Panc1 (cell line): Measurements from ENCODE around the gene FASTKD2. TPM values are rescaled to one million over a fixed set of nuclear protein-coding genes. Genes with fewer than 3 reads are reported as not detected.

Experiments
- ATAC-seq: fragments of 200-7000 bp; cut with Tn5 transposase; 2 replicates; pipeline ENCODE4 v1.9.1; 2020; ENCODE audit warnings: mild to moderate bottlenecking, moderate library complexity
- BruUV-seq: library from RNA; stranded (reverse); fragments of 400-500 nt; replicated peaks from 2 replicates; lab custom pipeline; 2021; lab: Mats Ljungman, UMichigan
- CTCF ChIA-PET: fragments of 300-600 bp; sonication (Branson Sonifier 250); formaldehyde crosslinking; loops from one replicate; lab custom pipeline; 2022; ENCODE audit warnings: antibody characterized with exemption; lab: Charles Lee
- POLR2A ChIA-PET: fragments of 300-600 bp; sonication (Branson Sonifier 250); formaldehyde crosslinking; loops from one replicate; lab custom pipeline; 2022; ENCODE audit warnings: antibody characterized with exemption; lab: Charles Lee
- DNase-seq: peaks from one replicate; pipeline ENCODE4 v3.0.0-alpha.2; 2010; ENCODE audit warnings: low read depth, low spot score
- H3K27ac ChIP-seq: 2 replicates; pipeline ENCODE4 v1.5.1; 2011; ENCODE audit warnings: mild to moderate bottlenecking, low read length, inconsistent platforms
- H3K27me3 ChIP-seq: fragments of 200-500 bp; sonication (Bioruptor generic); 2 replicates; pipeline ENCODE4 v1.6.0; 2014; ENCODE audit warnings: low read length, inconsistent platforms; ENCODE audit not compliant: control insufficient read depth, insufficient read depth
- H3K36me3 ChIP-seq: fragments of 200-500 bp; sonication (Bioruptor generic); 2 replicates; pipeline ENCODE4 v1.5.1; 2014; ENCODE audit warnings: inconsistent platforms, mild to moderate bottlenecking, low read length, moderate library complexity; ENCODE audit not compliant: control insufficient read depth, insufficient read depth
- H3K4me1 ChIP-seq: 2 replicates; pipeline ENCODE4 v1.5.1; 2011; ENCODE audit warnings: inconsistent platforms, mild to moderate bottlenecking, low read length, moderate library complexity; ENCODE audit not compliant: control insufficient read depth, insufficient read depth
- H3K4me3 ChIP-seq, 2 experiments: 2 replicates each; pipeline ENCODE4 v1.5.1; 2011 to 2012; ENCODE audit warnings: low read depth in 2 of 2, low read length in 2 of 2, mild to moderate bottlenecking in 2 of 2, inconsistent platforms in 1 of 2, moderate library complexity in 1 of 2
- H3K9me3 ChIP-seq: fragments of 200-500 bp; sonication (Bioruptor generic); 2 replicates; pipeline ENCODE4 v1.5.1; 2014; ENCODE audit warnings: low read depth, mild to moderate bottlenecking, inconsistent platforms, low read length, moderate library complexity; ENCODE audit not compliant: control insufficient read depth, insufficient read depth
- POLR2AphosphoS5 ChIP-seq: IDR thresholded peaks from 2 replicates; pipeline ENCODE4 v1.6.1; 2012; ENCODE audit warnings: mild to moderate bottlenecking, low read depth, low read length, moderate library complexity
- SIN3A ChIP-seq: IDR thresholded peaks from 2 replicates; pipeline ENCODE4 v1.6.1; 2012; ENCODE audit warnings: low read depth, mild to moderate bottlenecking, low read length, moderate library complexity, borderline replicate concordance; ENCODE audit not compliant: insufficient read depth
- TCF7L2 ChIP-seq: IDR thresholded peaks from 2 replicates; pipeline ENCODE4 v1.6.1; 2011; ENCODE audit warnings: mild to moderate bottlenecking, low read depth, low read length, inconsistent platforms
- in situ Hi-C: cut with HindIII; loops from 2 replicates; pipeline ENCODE4 v1.10.0; 2016; ENCODE audit warnings: low sequenced_read_pairs, low pct_unique_long_range_greater_than_20kb
- intact Hi-C: fragments of 100-400 bp; cut with micrococcal nuclease; formaldehyde crosslinking; loops from one replicate; pipeline ENCODE4 v1.10.0; 2022; ENCODE audit not compliant: unreplicated experiment
- total RNA-seq: library from RNA; stranded (reverse); gene quantifications from one replicate; pipeline ENCODE4 v1.2.1, GENCODE V29; 2021; ENCODE audit not compliant: unreplicated experiment
- TF ChIP-seq, protein P1 (sequence below), 2 experiments: IDR thresholded peaks; 2 replicates each; pipeline ENCODE4 v1.6.1; 2011 to 2012; ENCODE audit warnings: low read depth in 2 of 2, control low read depth in 1 of 2, low read length in 1 of 2, mild to moderate bottlenecking in 1 of 2, moderate library complexity in 1 of 2; ENCODE audit not compliant: insufficient read depth in 1 of 2
- TF ChIP-seq, protein P2 (sequence below): fragments of 450-650 bp; IDR thresholded peaks from 2 replicates; pipeline ENCODE4 v1.5.1; 2017; ENCODE audit warnings: mild to moderate bottlenecking

FASTKD2 gene
- total RNA-seq, 1 experiment from 2014 or later = 20.5 TPM

DNA sequence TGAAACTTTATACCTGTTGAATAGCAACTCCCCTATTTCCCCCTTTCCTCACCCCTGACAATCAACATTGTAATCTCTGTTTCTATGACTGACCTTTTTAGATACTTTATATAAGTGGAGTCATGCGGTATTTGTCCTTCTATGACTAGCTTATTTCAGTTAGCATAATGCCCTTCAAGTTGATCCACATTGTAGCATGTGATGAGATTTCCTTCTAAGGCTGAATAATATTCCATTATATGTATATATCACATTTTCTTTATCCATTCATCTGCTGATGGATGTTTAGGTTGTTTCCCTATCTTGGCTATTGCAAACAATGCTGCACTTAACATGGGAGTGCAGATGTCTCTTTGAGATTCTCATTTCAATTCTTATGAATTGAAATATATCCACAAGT lies 9.5 kb downstream of the FASTKD2 start:
- no peaks in the 10 kb centered on the region for H3K4me1 ChIP-seq
- in situ Hi-C loops = no loop called here
- TF ChIP-seq SIN3A (no peak), POLR2AphosphoS5 (no peak), TCF7L2 (no peak)
- TF ChIP-seq, protein P1, sequence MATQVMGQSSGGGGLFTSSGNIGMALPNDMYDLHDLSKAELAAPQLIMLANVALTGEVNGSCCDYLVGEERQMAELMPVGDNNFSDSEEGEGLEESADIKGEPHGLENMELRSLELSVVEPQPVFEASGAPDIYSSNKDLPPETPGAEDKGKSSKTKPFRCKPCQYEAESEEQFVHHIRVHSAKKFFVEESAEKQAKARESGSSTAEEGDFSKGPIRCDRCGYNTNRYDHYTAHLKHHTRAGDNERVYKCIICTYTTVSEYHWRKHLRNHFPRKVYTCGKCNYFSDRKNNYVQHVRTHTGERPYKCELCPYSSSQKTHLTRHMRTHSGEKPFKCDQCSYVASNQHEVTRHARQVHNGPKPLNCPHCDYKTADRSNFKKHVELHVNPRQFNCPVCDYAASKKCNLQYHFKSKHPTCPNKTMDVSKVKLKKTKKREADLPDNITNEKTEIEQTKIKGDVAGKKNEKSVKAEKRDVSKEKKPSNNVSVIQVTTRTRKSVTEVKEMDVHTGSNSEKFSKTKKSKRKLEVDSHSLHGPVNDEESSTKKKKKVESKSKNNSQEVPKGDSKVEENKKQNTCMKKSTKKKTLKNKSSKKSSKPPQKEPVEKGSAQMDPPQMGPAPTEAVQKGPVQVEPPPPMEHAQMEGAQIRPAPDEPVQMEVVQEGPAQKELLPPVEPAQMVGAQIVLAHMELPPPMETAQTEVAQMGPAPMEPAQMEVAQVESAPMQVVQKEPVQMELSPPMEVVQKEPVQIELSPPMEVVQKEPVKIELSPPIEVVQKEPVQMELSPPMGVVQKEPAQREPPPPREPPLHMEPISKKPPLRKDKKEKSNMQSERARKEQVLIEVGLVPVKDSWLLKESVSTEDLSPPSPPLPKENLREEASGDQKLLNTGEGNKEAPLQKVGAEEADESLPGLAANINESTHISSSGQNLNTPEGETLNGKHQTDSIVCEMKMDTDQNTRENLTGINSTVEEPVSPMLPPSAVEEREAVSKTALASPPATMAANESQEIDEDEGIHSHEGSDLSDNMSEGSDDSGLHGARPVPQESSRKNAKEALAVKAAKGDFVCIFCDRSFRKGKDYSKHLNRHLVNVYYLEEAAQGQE (IDR thresholded peaks at IDR 0.05; ENCODE audit: insufficient read depth in 1 of 2, low read depth in 2 of 2, low read length in 1 of 2) = no peak
- TF ChIP-seq, protein P2, sequence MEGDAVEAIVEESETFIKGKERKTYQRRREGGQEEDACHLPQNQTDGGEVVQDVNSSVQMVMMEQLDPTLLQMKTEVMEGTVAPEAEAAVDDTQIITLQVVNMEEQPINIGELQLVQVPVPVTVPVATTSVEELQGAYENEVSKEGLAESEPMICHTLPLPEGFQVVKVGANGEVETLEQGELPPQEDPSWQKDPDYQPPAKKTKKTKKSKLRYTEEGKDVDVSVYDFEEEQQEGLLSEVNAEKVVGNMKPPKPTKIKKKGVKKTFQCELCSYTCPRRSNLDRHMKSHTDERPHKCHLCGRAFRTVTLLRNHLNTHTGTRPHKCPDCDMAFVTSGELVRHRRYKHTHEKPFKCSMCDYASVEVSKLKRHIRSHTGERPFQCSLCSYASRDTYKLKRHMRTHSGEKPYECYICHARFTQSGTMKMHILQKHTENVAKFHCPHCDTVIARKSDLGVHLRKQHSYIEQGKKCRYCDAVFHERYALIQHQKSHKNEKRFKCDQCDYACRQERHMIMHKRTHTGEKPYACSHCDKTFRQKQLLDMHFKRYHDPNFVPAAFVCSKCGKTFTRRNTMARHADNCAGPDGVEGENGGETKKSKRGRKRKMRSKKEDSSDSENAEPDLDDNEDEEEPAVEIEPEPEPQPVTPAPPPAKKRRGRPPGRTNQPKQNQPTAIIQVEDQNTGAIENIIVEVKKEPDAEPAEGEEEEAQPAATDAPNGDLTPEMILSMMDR = no peak
- H3K9me3 ChIP-seq = peaks cover 9% of the 10 kb centered on the region; the same call in 1 of the 2 replicates
- H3K4me3 ChIP-seq = no peak overlapping the region
- ChIA-PET POLR2A (no interaction called here), CTCF (no interaction called here)
- peaks cover 22% of the 10 kb centered on the region for H3K36me3 ChIP-seq
- H3K27me3 ChIP-seq = no peaks in the 10 kb centered on the region
- BruUV-seq = no TSS peak
- ATAC-seq (no peak), DNase-seq (no peak)
- intact Hi-C loops = no loop called here
- H3K27ac ChIP-seq = no peak overlapping the region

DNA sequence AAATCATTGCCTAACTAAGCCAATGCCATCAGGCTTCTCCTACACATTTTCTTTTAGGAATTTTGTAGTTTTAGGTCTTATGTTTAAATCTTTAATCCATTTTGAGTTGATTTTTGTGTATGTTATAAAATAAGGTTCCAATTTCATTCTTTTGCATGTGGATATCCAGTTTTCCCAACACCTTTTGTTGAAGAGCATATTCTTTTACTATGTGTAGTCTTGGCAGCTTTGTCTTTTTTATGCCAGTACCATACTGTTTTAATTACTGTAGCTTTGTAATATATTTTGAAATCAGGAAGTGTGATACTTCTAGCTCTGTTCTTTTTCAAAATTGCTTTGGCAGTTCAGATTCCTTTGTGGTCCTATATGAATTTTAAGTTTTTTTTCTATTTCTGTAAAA lies 11.0 kb downstream of the FASTKD2 start:
- Histone ChIP-seq H3K27ac (no peak overlapping the region), H3K9me3 (peaks cover 14% of the 10 kb centered on the region; the same call in 1 of the 2 replicates), H3K36me3 (peaks cover 17% of the 10 kb centered on the region), H3K4me3 (no peak overlapping the region), H3K4me1 (no peaks in the 10 kb centered on the region), H3K27me3 (no peaks in the 10 kb centered on the region)
- in situ Hi-C loops = no loop called here
- ATAC-seq = no peak
- intact Hi-C loops = no loop called here
- TF ChIP-seq, protein P1 (IDR thresholded peaks at IDR 0.05; ENCODE audit: insufficient read depth in 1 of 2, low read depth in 2 of 2, low read length in 1 of 2) = no peak
- TF ChIP-seq, protein P2 = no peak
- TF ChIP-seq SIN3A (no peak), TCF7L2 (no peak), POLR2AphosphoS5 (no peak)
- no peak for DNase-seq
- no TSS peak for BruUV-seq
- ChIA-PET CTCF (no interaction called here), POLR2A (no interaction called here)
